ENCODE results near the gene OR9A2.
"Not testable (repeated sequence)": the region's sequence is repeated elsewhere in the genome, so short reads cannot be mapped to it uniquely, and the experiment has no call there.

Gene OR9A2

GRCh38 chr7:143016996-143017395 is 9.9 kb downstream of the OR9A2 start:
- DNase-seq, result no peak

- peak; percentile 47 for DNase-seq
These were observed 10.9 kb downstream of the OR9A2 start for GRCh38 chr7:143015926-143016490.

- DNase-seq, result no peak
These were observed 11.8 kb downstream of the OR9A2 start for GRCh38 chr7:143015084-143015483.

GRCh38 chr7:143013893-143014292 is 13.0 kb downstream of the OR9A2 start:
- peak; percentile 76 for DNase-seq

- DNase-seq, result no peak
These were observed 13.5 kb downstream of the OR9A2 start for GRCh38 chr7:143013473-143013872.

- no peak for DNase-seq
These were observed 14.5 kb downstream of the OR9A2 start for GRCh38 chr7:143012409-143012808.

- DNase-seq, result no peak
These were observed 14.9 kb downstream of the OR9A2 start for GRCh38 chr7:143012001-143012400.

GRCh38 chr7:143008007-143008901 is 18.7 kb downstream of the OR9A2 start:
- peak; percentile 55 for DNase-seq

GRCh38 chr7:143005632-143006260 is 21.2 kb downstream of the OR9A2 start:
- no peak for DNase-seq

- peak; percentile 41 for DNase-seq
These were observed 23.4 kb downstream of the OR9A2 start for GRCh38 chr7:143003393-143004051.

- DNase-seq, result no peak
These were observed 24.0 kb downstream of the OR9A2 start for GRCh38 chr7:143002898-143003297.

GRCh38 chr7:143002106-143002505 is 24.8 kb downstream of the OR9A2 start:
- peak; percentile 15 for DNase-seq

- no peak for DNase-seq
These were observed 26.3 kb downstream of the OR9A2 start for GRCh38 chr7:143000648-143001047.

- no peak for DNase-seq
These were observed 27.1 kb downstream of the OR9A2 start for GRCh38 chr7:142999793-143000192.

- DNase-seq, result no peak
These were observed 28.0 kb downstream of the OR9A2 start for GRCh38 chr7:142998966-142999365.

- DNase-seq, result no peak
These were observed 29.4 kb downstream of the OR9A2 start for GRCh38 chr7:142997456-142997989.

GRCh38 chr7:142992427-142992826 is 34.5 kb downstream of the OR9A2 start:
- no peak for DNase-seq

GRCh38 chr7:142984297-142984696 is 42.6 kb downstream of the OR9A2 start:
- DNase-seq, result no peak

GRCh38 chr7:142983825-142984224 is 43.1 kb downstream of the OR9A2 start:
- no peak for DNase-seq

GRCh38 chr7:142978402-142978801 is 48.5 kb downstream of the OR9A2 start:
- not testable (repeated sequence) for DNase-seq
